HCT116 (cell line): ENCODE measurements around the gene HIVEP1.

Experiments used
- EZH2 ChIP-seq: fragments of 200-600 bp; sonication (generic); IDR thresholded peaks from 2 replicates; pipeline ENCODE4 v1.6.1; 2017; ENCODE audit warnings: antibody characterized with exemption, mixed run types
- FOSL1 ChIP-seq: IDR thresholded peaks from 2 replicates; pipeline ENCODE4 v1.6.1; 2012; ENCODE audit warnings: low read depth
- POLR2AphosphoS5 ChIP-seq: IDR thresholded peaks from 2 replicates; pipeline ENCODE4 v1.6.1; 2011; ENCODE audit warnings: mild to moderate bottlenecking, low read depth, low read length, moderate library complexity
- SP1 ChIP-seq: IDR thresholded peaks from 2 replicates; pipeline ENCODE4 v1.6.1; 2012; ENCODE audit warnings: low read depth
- TF ChIP-seq, protein P1 (sequence below), 3 experiments: fragments of 200-600 bp in 1 of 3; sonication (generic) in 1 of 3; IDR thresholded peaks in 2 of 3; conservative IDR thresholded peaks in 1 of 3; 2 replicates each; pipeline ENCODE4 v1.5.1; 2012 to 2017; ENCODE audit warnings: low read depth in 2 of 3, low read length in 2 of 3, antibody characterized with exemption in 1 of 3, borderline replicate concordance in 1 of 3, control low read depth in 1 of 3, mild to moderate bottlenecking in 1 of 3, mixed read lengths in 1 of 3, mixed run types in 1 of 3, moderate library complexity in 1 of 3; ENCODE audit not compliant: insufficient read depth in 1 of 3

DNA sequence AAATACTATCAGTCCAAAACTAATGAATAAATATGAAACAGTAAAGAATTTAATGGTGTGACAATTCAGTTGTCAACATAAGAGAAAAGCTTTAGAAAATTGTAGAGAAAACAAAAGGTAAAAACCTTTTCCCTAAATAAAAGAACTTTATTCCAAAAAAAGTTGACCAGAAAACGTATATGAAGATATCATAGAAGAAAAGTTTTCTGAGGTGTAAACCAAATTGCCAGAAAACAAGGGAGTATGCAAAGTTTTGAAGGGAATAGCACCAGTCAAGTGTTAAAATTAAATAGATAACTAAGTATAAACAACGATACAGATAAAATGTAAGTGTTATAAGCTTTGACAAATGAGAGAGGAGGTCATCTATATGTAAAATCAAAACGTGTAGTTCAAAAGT lies 104.9 kb downstream of the HIVEP1 start:
- TF ChIP-seq, protein P1, sequence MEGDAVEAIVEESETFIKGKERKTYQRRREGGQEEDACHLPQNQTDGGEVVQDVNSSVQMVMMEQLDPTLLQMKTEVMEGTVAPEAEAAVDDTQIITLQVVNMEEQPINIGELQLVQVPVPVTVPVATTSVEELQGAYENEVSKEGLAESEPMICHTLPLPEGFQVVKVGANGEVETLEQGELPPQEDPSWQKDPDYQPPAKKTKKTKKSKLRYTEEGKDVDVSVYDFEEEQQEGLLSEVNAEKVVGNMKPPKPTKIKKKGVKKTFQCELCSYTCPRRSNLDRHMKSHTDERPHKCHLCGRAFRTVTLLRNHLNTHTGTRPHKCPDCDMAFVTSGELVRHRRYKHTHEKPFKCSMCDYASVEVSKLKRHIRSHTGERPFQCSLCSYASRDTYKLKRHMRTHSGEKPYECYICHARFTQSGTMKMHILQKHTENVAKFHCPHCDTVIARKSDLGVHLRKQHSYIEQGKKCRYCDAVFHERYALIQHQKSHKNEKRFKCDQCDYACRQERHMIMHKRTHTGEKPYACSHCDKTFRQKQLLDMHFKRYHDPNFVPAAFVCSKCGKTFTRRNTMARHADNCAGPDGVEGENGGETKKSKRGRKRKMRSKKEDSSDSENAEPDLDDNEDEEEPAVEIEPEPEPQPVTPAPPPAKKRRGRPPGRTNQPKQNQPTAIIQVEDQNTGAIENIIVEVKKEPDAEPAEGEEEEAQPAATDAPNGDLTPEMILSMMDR (IDR thresholded peaks at IDR 0.05 in 2 of 3, conservative IDR thresholded peaks at IDR 0.05 in 1 of 3; ENCODE audit: borderline replicate concordance in 1 of 3, insufficient read depth in 1 of 3, low read depth in 2 of 3, low read length in 2 of 3) = no peak
- TF ChIP-seq POLR2AphosphoS5 = no peak
- no peak for TF ChIP-seq FOSL1
- no peak for TF ChIP-seq EZH2
- TF ChIP-seq SP1 = no peak
